Tibial nerve (tissue), 4 donors: Measurements from ENCODE around the gene FARP1.

Experiments
- EP300 ChIP-seq, 2 donors: sonication (generic); formaldehyde crosslinking; IDR thresholded peaks; one replicate each; pipeline ENCODE4 v1.6.1; 2017; ENCODE audit warnings: antibody characterized with exemption in 2 of 2, mild to moderate bottlenecking in 1 of 2
- POLR2A ChIP-seq, 2 donors: fragments of 450-650 bp; IDR thresholded peaks; one replicate each; pipeline ENCODE4 v1.6.1; 2017; ENCODE audit warnings: antibody characterized with exemption in 2 of 2, mild to moderate bottlenecking in 2 of 2, moderate library complexity in 2 of 2
- TF ChIP-seq, protein P1 (sequence below), 5 experiments: fragments of 200-600 bp in 3 of 5; fragments of 450-650 bp in 2 of 5; sonication (generic) in 3 of 5; IDR thresholded peaks; one replicate each; pipeline ENCODE4 v1.5.1; 2016 to 2019; ENCODE audit warnings: antibody characterized with exemption in 5 of 5, mild to moderate bottlenecking in 3 of 5, moderate library complexity in 2 of 5

DNA sequence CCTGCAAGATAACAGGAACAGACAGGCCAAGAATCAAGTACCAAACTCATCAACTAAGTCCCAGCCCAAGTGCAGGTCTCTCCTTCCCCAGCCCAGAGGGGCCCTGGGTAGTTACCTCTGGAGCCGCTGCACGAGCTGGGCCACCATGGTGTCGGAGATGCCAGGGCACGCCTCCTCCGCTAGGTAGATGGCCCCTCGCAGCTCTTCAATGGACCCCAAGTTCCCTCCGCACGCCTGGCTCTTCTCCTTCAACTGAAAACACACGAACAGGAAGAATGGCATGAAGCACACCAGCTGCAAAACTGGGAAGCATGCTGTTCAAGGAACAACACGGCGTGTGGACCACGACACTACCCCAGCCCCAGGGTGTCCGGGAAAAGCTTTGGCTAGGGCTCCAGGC, 314.2 kb downstream of the FARP1 start:
- TF ChIP-seq POLR2A (IDR thresholded peaks at IDR 0.05): no peak
- TF ChIP-seq, protein P1, sequence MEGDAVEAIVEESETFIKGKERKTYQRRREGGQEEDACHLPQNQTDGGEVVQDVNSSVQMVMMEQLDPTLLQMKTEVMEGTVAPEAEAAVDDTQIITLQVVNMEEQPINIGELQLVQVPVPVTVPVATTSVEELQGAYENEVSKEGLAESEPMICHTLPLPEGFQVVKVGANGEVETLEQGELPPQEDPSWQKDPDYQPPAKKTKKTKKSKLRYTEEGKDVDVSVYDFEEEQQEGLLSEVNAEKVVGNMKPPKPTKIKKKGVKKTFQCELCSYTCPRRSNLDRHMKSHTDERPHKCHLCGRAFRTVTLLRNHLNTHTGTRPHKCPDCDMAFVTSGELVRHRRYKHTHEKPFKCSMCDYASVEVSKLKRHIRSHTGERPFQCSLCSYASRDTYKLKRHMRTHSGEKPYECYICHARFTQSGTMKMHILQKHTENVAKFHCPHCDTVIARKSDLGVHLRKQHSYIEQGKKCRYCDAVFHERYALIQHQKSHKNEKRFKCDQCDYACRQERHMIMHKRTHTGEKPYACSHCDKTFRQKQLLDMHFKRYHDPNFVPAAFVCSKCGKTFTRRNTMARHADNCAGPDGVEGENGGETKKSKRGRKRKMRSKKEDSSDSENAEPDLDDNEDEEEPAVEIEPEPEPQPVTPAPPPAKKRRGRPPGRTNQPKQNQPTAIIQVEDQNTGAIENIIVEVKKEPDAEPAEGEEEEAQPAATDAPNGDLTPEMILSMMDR (IDR thresholded peaks at IDR 0.05): no peak
- TF ChIP-seq EP300 (IDR thresholded peaks at IDR 0.05): no peak
